H1 (cell line): ENCODE data around the gene TSNAXIP1. TPM values are rescaled to one million over a fixed set of nuclear protein-coding genes. Genes with fewer than 3 reads are reported as not detected.

Experiments
- CTCF ChIA-PET: fragments of 300-600 bp; sonication (Branson Sonifier 250); formaldehyde crosslinking; loops from one replicate; lab custom pipeline; 2021; ENCODE audit not compliant: partially characterized antibody; lab: Charles Lee
- POLR2A ChIA-PET: fragments of 300-600 bp; sonication (Branson Sonifier 250); formaldehyde crosslinking; loops from one replicate; lab custom pipeline; 2021; ENCODE audit warnings: inconsistent platforms; ENCODE audit not compliant: partially characterized antibody; lab: Charles Lee
- DNase-seq, 2 experiments: peaks; one replicate each; pipeline versions ENCODE4 v3.0.0 to v3.0.0-alpha.2; 2010 to 2022; ENCODE audit warnings: low spot score in 2 of 2, low read depth in 1 of 2, mixed read lengths in 1 of 2
- FAIRE-seq: peaks from 2 replicates; lab custom pipeline; 2011; peaks lifted over from hg19 to GRCh38; lab: Jason Lieb, UNC
- H2AFZ ChIP-seq: 2 replicates; pipeline ENCODE4 v1.8.1; 2012; ENCODE audit warnings: low read length, inconsistent platforms
- H2AK5ac ChIP-seq: 2 replicates; pipeline ENCODE4 v1.6.1; 2013; ENCODE audit warnings: low read depth, low read length
- H2BK120ac ChIP-seq: replicated peaks from 2 replicates; pipeline ENCODE3; 2013; ENCODE audit warnings: low read depth, low read length, inconsistent platforms
- H2BK12ac ChIP-seq: 2 replicates; pipeline ENCODE4 v1.6.1; 2013; ENCODE audit warnings: low read depth, low read length
- H2BK15ac ChIP-seq: 2 replicates; pipeline ENCODE4 v1.6.1; 2013; ENCODE audit warnings: low read length
- H2BK20ac ChIP-seq: 2 replicates; pipeline ENCODE4 v1.6.1; 2013; ENCODE audit warnings: low read length
- H2BK5ac ChIP-seq: 2 replicates; pipeline ENCODE4 v1.6.1; 2013; ENCODE audit warnings: low read depth, low read length
- H3K14ac ChIP-seq: 2 replicates; pipeline ENCODE4 v1.6.1; 2013; ENCODE audit warnings: inconsistent platforms; ENCODE audit not compliant: insufficient read length
- H3K18ac ChIP-seq: 2 replicates; pipeline ENCODE4 v1.6.1; 2013; ENCODE audit warnings: low read length; ENCODE audit errors: extremely low read depth
- H3K23ac ChIP-seq: 2 replicates; pipeline ENCODE4 v1.6.1; 2013; ENCODE audit warnings: inconsistent platforms; ENCODE audit not compliant: insufficient read length
- H3K23me2 ChIP-seq: 2 replicates; pipeline ENCODE4 v1.6.1; 2013; ENCODE audit warnings: low read depth, low read length
- H3K27ac ChIP-seq: 2 replicates; pipeline ENCODE4 v1.6.1; 2011; ENCODE audit warnings: low read depth, low read length, inconsistent platforms
- H3K27me3 ChIP-seq, 4 experiments: replicated peaks in 1 of 4; 1 replicate in 1 of 4; 2 replicates in 3 of 4; pipeline versions ENCODE4 v1.6.1 to v1.8.1; 2011 to 2013; ENCODE audit warnings: low read length in 3 of 4, mild to moderate bottlenecking in 3 of 4, inconsistent platforms in 2 of 4, mixed read lengths in 2 of 4, moderate library complexity in 1 of 4; ENCODE audit not compliant: control insufficient read depth in 3 of 4, insufficient read depth in 3 of 4; ENCODE audit errors: extremely low read depth in 1 of 4
- H3K36me3 ChIP-seq, 4 experiments: 2 replicates each; pipeline versions ENCODE4 v1.6.1 to v1.8.1; 2011 to 2013; ENCODE audit warnings: mild to moderate bottlenecking in 4 of 4, low read length in 3 of 4, moderate library complexity in 2 of 4, control low read depth in 1 of 4, inconsistent platforms in 1 of 4; ENCODE audit not compliant: insufficient read depth in 4 of 4, control insufficient read depth in 2 of 4
- H3K4ac ChIP-seq: replicated peaks from 2 replicates; pipeline ENCODE3; 2013; ENCODE audit warnings: low read length, low read depth, mixed read lengths, inconsistent platforms; ENCODE audit not compliant: insufficient read length
- H3K4me1 ChIP-seq, 4 experiments: replicated peaks in 1 of 4; 1 replicate in 1 of 4; 2 replicates in 3 of 4; pipeline versions ENCODE4 v1.6.1 to v1.8.1; 2011 to 2013; ENCODE audit warnings: low read length in 3 of 4, inconsistent platforms in 2 of 4, mixed read lengths in 1 of 4; ENCODE audit not compliant: insufficient read depth in 4 of 4, control insufficient read depth in 3 of 4
- H3K4me2 ChIP-seq, 2 experiments: 2 replicates each; pipeline versions ENCODE4 v1.6.1 to v1.8.1; 2011 to 2013; ENCODE audit warnings: low read depth in 2 of 2, low read length in 2 of 2, control low read depth in 1 of 2, inconsistent platforms in 1 of 2, mild to moderate bottlenecking in 1 of 2; ENCODE audit not compliant: insufficient read depth in 1 of 2
- H3K4me3 ChIP-seq, 4 experiments: fragments of 200-600, 300-600 bp in 1 of 4; sonication (generic), shearing (Covaris generic), sonication (Bioruptor Twin) in 1 of 4; 2 replicates each; pipeline versions ENCODE4 v1.5.1 to v1.8.1; 2011 to 2016; ENCODE audit warnings: low read length in 4 of 4, low read depth in 3 of 4, control low read depth in 2 of 4, inconsistent platforms in 2 of 4, mild to moderate bottlenecking in 2 of 4, mixed read lengths in 1 of 4, moderate library complexity in 1 of 4; ENCODE audit not compliant: insufficient read depth in 2 of 4; ENCODE audit errors: extremely low read depth in 1 of 4
- H3K56ac ChIP-seq: replicated peaks from 2 replicates; pipeline ENCODE3; 2013; ENCODE audit warnings: low read depth, mild to moderate bottlenecking, mixed read lengths, low read length, inconsistent platforms; ENCODE audit not compliant: insufficient read length
- H3K79me1 ChIP-seq: 2 replicates; pipeline ENCODE4 v1.6.1; 2013; ENCODE audit warnings: low read depth, low read length, control low read depth
- H3K79me2 ChIP-seq, 2 experiments: 2 replicates each; pipeline versions ENCODE4 v1.6.1 to v1.8.1; 2012 to 2013; ENCODE audit warnings: low read length in 2 of 2, mild to moderate bottlenecking in 2 of 2, inconsistent platforms in 1 of 2; ENCODE audit not compliant: insufficient read depth in 2 of 2, control insufficient read depth in 1 of 2
- H3K9ac ChIP-seq, 4 experiments: replicated peaks in 1 of 4; 1 replicate in 1 of 4; 2 replicates in 3 of 4; pipeline versions ENCODE4 v1.6.1 to v1.8.1; 2011 to 2013; ENCODE audit warnings: low read depth in 3 of 4, low read length in 3 of 4, control low read depth in 2 of 4, mild to moderate bottlenecking in 2 of 4, moderate library complexity in 2 of 4, inconsistent platforms in 1 of 4; ENCODE audit errors: extremely low read depth in 1 of 4
- H3K9me3 ChIP-seq, 2 experiments: 2 replicates each; pipeline versions ENCODE4 v1.6.1 to v1.8.1; 2012 to 2013; ENCODE audit warnings: mild to moderate bottlenecking in 2 of 2, moderate library complexity in 2 of 2, control low read depth in 1 of 2, inconsistent platforms in 1 of 2, low read depth in 1 of 2, low read length in 1 of 2, mixed read lengths in 1 of 2; ENCODE audit not compliant: insufficient read depth in 2 of 2
- H4K20me1 ChIP-seq, 2 experiments: replicated peaks in 1 of 2; 2 replicates each; pipeline versions ENCODE3 to v1.8.1; 2011 to 2013; ENCODE audit warnings: inconsistent platforms in 2 of 2, low read length in 2 of 2, mild to moderate bottlenecking in 1 of 2; ENCODE audit not compliant: insufficient read depth in 2 of 2, control insufficient read depth in 1 of 2
- H4K5ac ChIP-seq: 2 replicates; pipeline ENCODE4 v1.6.1; 2013; ENCODE audit warnings: low read length, low read depth, mixed read lengths, inconsistent platforms; ENCODE audit not compliant: insufficient read length
- H4K8ac ChIP-seq: 2 replicates; pipeline ENCODE4 v1.8.0; 2013; ENCODE audit warnings: mild to moderate bottlenecking, moderate library complexity, low read length, inconsistent platforms; ENCODE audit not compliant: insufficient read depth; ENCODE audit errors: extremely low read depth
- H4K91ac ChIP-seq: replicated peaks from 2 replicates; pipeline ENCODE3; 2013; ENCODE audit warnings: low read length, mixed read lengths, inconsistent platforms; ENCODE audit not compliant: insufficient read length
- BACH1 ChIP-seq: IDR thresholded peaks from 2 replicates; pipeline ENCODE4 v1.6.1; 2012; ENCODE audit warnings: low read length, improper control_type of control experiment
- BCL11A ChIP-seq, 2 experiments: IDR thresholded peaks; one replicate each; pipeline ENCODE4 v1.6.1; 2011; ENCODE audit warnings: low read depth in 2 of 2, low read length in 2 of 2, mild to moderate bottlenecking in 2 of 2
- CBX5 ChIP-seq: fragments of 300-800, 300-1000 bp; sonication (generic); IDR thresholded peaks from 2 replicates; pipeline ENCODE4 v1.7.1; 2016; ENCODE audit warnings: antibody characterized with exemption, low read length, low read depth
- CTBP2 ChIP-seq: IDR thresholded peaks from 2 replicates; pipeline ENCODE4 v1.7.0; 2011; ENCODE audit warnings: borderline replicate concordance, mild to moderate bottlenecking, moderate library complexity, mixed read lengths, low read length; ENCODE audit not compliant: insufficient read depth, insufficient read length
- JUND ChIP-seq: IDR thresholded peaks from 2 replicates; pipeline ENCODE4 v1.6.1; 2011; ENCODE audit warnings: mild to moderate bottlenecking, improper control_type of control experiment, low read length
- NANOG ChIP-seq: IDR thresholded peaks from 2 replicates; pipeline ENCODE4 v1.6.1; 2011; ENCODE audit warnings: low read length, low read depth, mild to moderate bottlenecking, inconsistent platforms; ENCODE audit not compliant: insufficient read depth, poor library complexity, severe bottlenecking
- POLR2AphosphoS5 ChIP-seq: IDR thresholded peaks from 2 replicates; pipeline ENCODE4 v1.6.1; 2011; ENCODE audit warnings: low read depth, low read length
- POU5F1 ChIP-seq: IDR thresholded peaks from 2 replicates; pipeline ENCODE4 v1.6.1; 2011; ENCODE audit warnings: low read depth, mild to moderate bottlenecking, low read length, moderate library complexity
- RBBP5 ChIP-seq: IDR thresholded peaks from 2 replicates; pipeline ENCODE4 v1.7.1; 2012; ENCODE audit warnings: low read depth, mild to moderate bottlenecking, inconsistent platforms, low read length, moderate library complexity, borderline replicate concordance
- SUZ12 ChIP-seq: fragments of 200-600 bp; sonication (generic); IDR thresholded peaks from 2 replicates; pipeline ENCODE4 v1.6.1; 2012; ENCODE audit warnings: mild to moderate bottlenecking, inconsistent platforms, low read length, moderate library complexity, mixed read lengths
- TBP ChIP-seq: IDR thresholded peaks from 2 replicates; pipeline ENCODE4 v1.6.1; 2011; ENCODE audit warnings: low read depth, low read length, improper control_type of control experiment
- WGBS, 2 experiments: shearing (Covaris generic) in 1 of 2; methylation state at CpG; one replicate each; pipeline versions ENCODE4 v1.1.6 to v1.1.7; 2013 to 2015; ENCODE audit warnings: low lambda C conversion rate in 2 of 2, mixed read lengths in 2 of 2, inconsistent platforms in 1 of 2, low coverage in 1 of 2, missing lambda C conversion rate in 1 of 2; ENCODE audit not compliant: insufficient replicate concordance in 2 of 2, insufficient coverage in 1 of 2, insufficient read length in 1 of 2; ENCODE audit errors: extremely low coverage in 1 of 2, missing lambda C conversion rate in 1 of 2; 5-methylcytosine and 5-hydroxymethylcytosine counted together
- polyA plus RNA-seq, 7 experiments: library from polyadenylated mRNA; depleted of rRNA in 3 of 7; stranded (reverse) in 5 of 7; unstranded in 2 of 7; fragments of >200 nt in 5 of 7; fragments of 200-250 nt in 2 of 7; gene quantifications; 1 replicate in 5 of 7; 2 replicates in 1 of 7; 4 replicates in 1 of 7; pipeline versions ENCODE4 v1.2.1 to v1.2.3, GENCODE V29; 2011 to 2013; ENCODE audit warnings: missing spikeins in 2 of 7, mixed read lengths in 2 of 7
- total RNA-seq: library from RNA; stranded (reverse); fragmentation: NEBNext Ultra II Directional; extraction: Animal tissue kit (Norgen Biotek cat#: 25700); gene quantifications from 2 replicates; pipeline ENCODE4 v1.2.1, GENCODE V29; 2021
- TF ChIP-seq, protein P1 (sequence below): IDR thresholded peaks from 2 replicates; pipeline ENCODE4 v1.6.1; 2011; ENCODE audit warnings: low read length, improper control_type of control experiment

Gene TSNAXIP1
- total and polyA plus RNA-seq, 2 of the 8 experiments (the other 6 are each of a cell fraction or from before 2014, with no cell fraction given) = 0.37 to 0.94 TPM

DNA sequence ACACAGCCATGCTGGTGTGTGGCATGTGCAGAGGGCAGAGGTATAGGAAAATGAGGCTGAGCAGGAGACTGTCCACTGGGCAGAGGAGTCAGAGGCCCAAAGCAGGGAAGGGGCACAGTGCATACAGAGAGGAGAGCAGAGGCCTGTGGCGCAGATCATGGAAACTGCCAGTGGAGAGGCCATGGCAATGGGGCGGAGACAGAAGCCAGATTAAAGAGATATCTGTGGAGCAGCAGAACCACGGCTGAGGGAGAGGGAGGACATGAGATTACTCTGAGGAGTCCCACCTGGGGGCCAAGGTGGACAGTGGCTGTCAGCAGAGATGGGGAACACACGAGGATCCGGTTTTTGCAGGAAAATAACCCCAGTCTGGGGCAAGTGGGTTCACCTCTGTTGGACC is 43.6 kb upstream of the TSNAXIP1 start:
- Histone ChIP-seq H3K23me2 (no peaks in the 10 kb centered on the region), H3K4ac (no peak overlapping the region), H3K9ac (no peak overlapping the region), H2BK12ac (no peak overlapping the region), H4K91ac (peak overlapping the region; percentile 30), H2BK120ac (no peak overlapping the region), H3K18ac (no peak overlapping the region; the same call in 1 of the 2 replicates), H3K4me2 (no peak overlapping the region), H3K56ac (no peak overlapping the region), H2BK5ac (no peak overlapping the region; the same call in 1 of the 2 replicates), H3K79me2 (no peaks in the 10 kb centered on the region), H3K14ac (no peak overlapping the region), H3K79me1 (peaks cover 3% of the 10 kb centered on the region; the same call in 1 of the 2 replicates), H3K27ac (no peak overlapping the region), H2BK20ac (no peak overlapping the region), H3K4me1 (no peaks in the 10 kb centered on the region), H2AFZ (no peak overlapping the region), H2BK15ac (no peak overlapping the region), H4K20me1 (peaks cover 0 to 20% of the 10 kb centered on the region in 2 experiments), H4K5ac (no peak overlapping the region), H4K8ac (no peak overlapping the region), H3K36me3 (no peaks in the 10 kb centered on the region), H3K9me3 (no peaks in the 10 kb centered on the region), H3K4me3 (no peak overlapping the region), H3K23ac (no peak overlapping the region), H3K27me3 (no peaks in the 10 kb centered on the region), H2AK5ac (no peak overlapping the region)
- TF ChIP-seq POU5F1 (no peak), SUZ12 (no peak), CTBP2 (no peak), JUND (no peak), POLR2AphosphoS5 (no peak), RBBP5 (no peak), BACH1 (no peak), TBP (no peak), BCL11A (IDR thresholded peaks at IDR 0.05; ENCODE audit: low read depth in 2 of 2, low read length in 2 of 2) (no peak), NANOG (no peak), CBX5 (no peak)
- TF ChIP-seq, protein P1, sequence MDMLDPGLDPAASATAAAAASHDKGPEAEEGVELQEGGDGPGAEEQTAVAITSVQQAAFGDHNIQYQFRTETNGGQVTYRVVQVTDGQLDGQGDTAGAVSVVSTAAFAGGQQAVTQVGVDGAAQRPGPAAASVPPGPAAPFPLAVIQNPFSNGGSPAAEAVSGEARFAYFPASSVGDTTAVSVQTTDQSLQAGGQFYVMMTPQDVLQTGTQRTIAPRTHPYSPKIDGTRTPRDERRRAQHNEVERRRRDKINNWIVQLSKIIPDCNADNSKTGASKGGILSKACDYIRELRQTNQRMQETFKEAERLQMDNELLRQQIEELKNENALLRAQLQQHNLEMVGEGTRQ = no peak
- no peak for FAIRE-seq
- no peak for DNase-seq
- POLR2A ChIA-PET = no interaction called here
- WGBS, 2 experiments = 91% methylated on average over 5 of the region's 5 CpGs; no CpG with 5 or more reads in 1 of the 2 experiments
- CTCF ChIA-PET = interaction anchor here (0.6 to 1.1 kb wide), 2 partner anchors 29 to 38 kb away, joined by 3 to 4 read pairs; no protein-coding TSS in a partner anchor
